NCI-H1694 (cell line): Measurements from ENCODE around the gene TAS1R3.

Experiments used
- DNase-seq: peaks from one replicate; lab custom pipeline; 2025; lab: John Stamatoyannopoulos, UW

TAS1R3 gene

GRCh38 chr1:1331068-1331965, at the start of gene TAS1R3:
TSS of gene TAS1R3 (plus strand) at chr1:1331280. CDS start at chr1:1331346, 66 bp downstream.
- no peak for DNase-seq

- DNase-seq, result no peak
Observed at GRCh38 chr1:1281533-1282321, 49.4 kb upstream of the TAS1R3 start.

- no peak for DNase-seq
Observed at GRCh38 chr1:1282998-1283397, 48.1 kb upstream of the TAS1R3 start.

- DNase-seq, result no peak
Observed at GRCh38 chr1:1283821-1284220, 47.3 kb upstream of the TAS1R3 start.

- no peak for DNase-seq
Observed at GRCh38 chr1:1284221-1285101, 46.6 kb upstream of the TAS1R3 start.

GRCh38 chr1:1285102-1285571, 45.9 kb upstream of the TAS1R3 start:
- DNase-seq, result no peak

GRCh38 chr1:1285611-1286311, 45.3 kb upstream of the TAS1R3 start:
- DNase-seq, result no peak

- DNase-seq, result no peak
Observed at GRCh38 chr1:1286313-1287261, 44.5 kb upstream of the TAS1R3 start.

GRCh38 chr1:1287288-1288110, 43.6 kb upstream of the TAS1R3 start:
- DNase-seq, result no peak

- DNase-seq, result peak; percentile 53
Observed at GRCh38 chr1:1290238-1290731, 40.8 kb upstream of the TAS1R3 start.

- no peak for DNase-seq
Observed at GRCh38 chr1:1291023-1291528, 40.0 kb upstream of the TAS1R3 start.

- DNase-seq, result peak; percentile 50
Observed at GRCh38 chr1:1291548-1292441, 39.3 kb upstream of the TAS1R3 start.

GRCh38 chr1:1292442-1292779, 38.7 kb upstream of the TAS1R3 start:
- no peak for DNase-seq

GRCh38 chr1:1292851-1293250, 38.2 kb upstream of the TAS1R3 start:
- DNase-seq, result no peak

- DNase-seq, result no peak
Observed at GRCh38 chr1:1293263-1294249, 37.5 kb upstream of the TAS1R3 start.

- no peak for DNase-seq
Observed at GRCh38 chr1:1294250-1294890, 36.7 kb upstream of the TAS1R3 start.
